Skeletal muscle cell (primary cell): ENCODE measurements around the gene ARHGAP10.
A peak's percentile ranks its signal among the peaks of the same experiment; 100 is the strongest.

ENCODE experiments used
- DNase-seq: peaks from one replicate; pipeline ENCODE4 v3.0.0-alpha.2; 2010; ENCODE audit warnings: low read depth
- H3K4me3 ChIP-seq: 2 replicates; pipeline ENCODE4 v1.5.1; 2011; ENCODE audit warnings: low read depth, mild to moderate bottlenecking, control low read depth, low read length, moderate library complexity

The ARHGAP10 gene

GRCh38 chr4:147731580-147732517 is at the start of gene ARHGAP10:
ARHGAP10 (plus strand) TSS chr4:147732088; CDS start chr4:147732302, 214 bp downstream.
- peak; percentile 51 for DNase-seq
- peak within 1 kb of the TSS; percentile 88 for H3K4me3 ChIP-seq

GRCh38 chr4:147682755-147683154 is 49.1 kb upstream of the ARHGAP10 start:
- no peak for DNase-seq
- H3K4me3 ChIP-seq = peak overlapping the region; percentile 94

- peak overlapping the region; percentile 94 for H3K4me3 ChIP-seq
- DNase-seq = no peak
These were observed 48.7 kb upstream of the ARHGAP10 start for GRCh38 chr4:147683188-147683591.

- DNase-seq = peak; percentile 90
- H3K4me3 ChIP-seq = peak within 1 kb of the TSS; percentile 94
These were observed 47.9 kb upstream of the ARHGAP10 start, which contains the start of gene PRMT9 for GRCh38 chr4:147683717-147684700. PRMT9 (minus strand) TSS chr4:147684163; CDS start chr4:147683987, 176 bp downstream.

GRCh38 chr4:147689067-147689466 is 42.8 kb upstream of the ARHGAP10 start:
- no peak overlapping the region for H3K4me3 ChIP-seq
- no peak for DNase-seq

GRCh38 chr4:147691820-147692219 is 40.1 kb upstream of the ARHGAP10 start:
- DNase-seq = no peak
- H3K4me3 ChIP-seq = no peak overlapping the region

GRCh38 chr4:147693218-147693617 is 38.7 kb upstream of the ARHGAP10 start:
- no peak for DNase-seq
- H3K4me3 ChIP-seq = no peak overlapping the region

GRCh38 chr4:147696866-147697265 is 35.0 kb upstream of the ARHGAP10 start:
- no peak for DNase-seq
- H3K4me3 ChIP-seq = no peak overlapping the region

GRCh38 chr4:147704846-147705245 is 27.0 kb upstream of the ARHGAP10 start:
- no peak for DNase-seq
- H3K4me3 ChIP-seq = no peak overlapping the region

GRCh38 chr4:147707892-147708672 is 23.8 kb upstream of the ARHGAP10 start:
- H3K4me3 ChIP-seq = no peak overlapping the region
- no peak for DNase-seq

- no peak for DNase-seq
- no peak overlapping the region for H3K4me3 ChIP-seq
These were observed 21.9 kb upstream of the ARHGAP10 start for GRCh38 chr4:147709999-147710398.

GRCh38 chr4:147714575-147715401 is 17.1 kb upstream of the ARHGAP10 start:
- peak; percentile 45 for DNase-seq
- H3K4me3 ChIP-seq = no peak overlapping the region

- H3K4me3 ChIP-seq = no peak overlapping the region
- DNase-seq = no peak
These were observed 14.0 kb upstream of the ARHGAP10 start for GRCh38 chr4:147717878-147718277.

- peak; percentile 49 for DNase-seq
- no peak overlapping the region for H3K4me3 ChIP-seq
These were observed 8.6 kb upstream of the ARHGAP10 start for GRCh38 chr4:147723326-147723725.

GRCh38 chr4:147724468-147725201 is 7.3 kb upstream of the ARHGAP10 start:
- DNase-seq = no peak
- H3K4me3 ChIP-seq = no peak overlapping the region

GRCh38 chr4:147725673-147726072 is 6.2 kb upstream of the ARHGAP10 start:
- DNase-seq = no peak
- H3K4me3 ChIP-seq = no peak overlapping the region

GRCh38 chr4:147727476-147728028 is 4.3 kb upstream of the ARHGAP10 start:
- no peak for DNase-seq
- H3K4me3 ChIP-seq = no peak overlapping the region
